SK-N-SH (cell line): Measurements from ENCODE around the gene UBTD1.

Source experiments
- EP300 ChIP-seq, 2 experiments: IDR thresholded peaks; 2 replicates each; pipeline versions ENCODE4 v1.4.0 to v1.6.1; 2012; ENCODE audit warnings: borderline replicate concordance in 1 of 2, low read depth in 1 of 2, low read length in 1 of 2
- EZH2phosphoT487 ChIP-seq: fragments of 200-600 bp; sonication (generic); IDR thresholded peaks from 2 replicates; pipeline ENCODE4 v1.6.1; 2017; ENCODE audit warnings: low read depth, mixed run types, mild to moderate bottlenecking, antibody characterized with exemption, moderate library complexity, borderline replicate concordance
- MXI1 ChIP-seq: IDR thresholded peaks from 2 replicates; pipeline ENCODE4 v1.6.1; 2012; ENCODE audit warnings: mild to moderate bottlenecking, low read depth, low read length, improper control_type of control experiment
- POLR2AphosphoS5 ChIP-seq: IDR thresholded peaks from 2 replicates; pipeline ENCODE4 v1.6.1; 2012; ENCODE audit warnings: low read depth, low read length
- RAD21 ChIP-seq: IDR thresholded peaks from 2 replicates; pipeline ENCODE4 v1.6.1; 2012; ENCODE audit warnings: mild to moderate bottlenecking, low read length
- RFX5 ChIP-seq: IDR thresholded peaks from 2 replicates; pipeline ENCODE4 v1.6.1; 2012; ENCODE audit warnings: mild to moderate bottlenecking, improper control_type of control experiment, low read length
- TCF12 ChIP-seq: IDR thresholded peaks from 2 replicates; pipeline ENCODE4 v1.4.0; 2012
- TF ChIP-seq, protein P1 (sequence below): IDR thresholded peaks from 2 replicates; pipeline ENCODE4 v1.4.0; 2012; ENCODE audit warnings: low read depth
- TF ChIP-seq, protein P2 (sequence below): fragments of 200-600 bp; sonication (generic); IDR thresholded peaks from 2 replicates; pipeline ENCODE4 v1.6.1; 2017; ENCODE audit warnings: antibody characterized with exemption, mild to moderate bottlenecking, moderate library complexity

- TF ChIP-seq RFX5 (no peak), POLR2AphosphoS5 (no peak), EP300 (IDR thresholded peaks at IDR 0.05; ENCODE audit: borderline replicate concordance in 1 of 2, low read depth in 1 of 2, low read length in 1 of 2) (no peak), RAD21 (no peak), TCF12 (no peak), EZH2phosphoT487 (no peak), MXI1 (no peak)
- TF ChIP-seq, protein P1, sequence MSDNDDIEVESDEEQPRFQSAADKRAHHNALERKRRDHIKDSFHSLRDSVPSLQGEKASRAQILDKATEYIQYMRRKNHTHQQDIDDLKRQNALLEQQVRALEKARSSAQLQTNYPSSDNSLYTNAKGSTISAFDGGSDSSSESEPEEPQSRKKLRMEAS: no peak
- TF ChIP-seq, protein P2, sequence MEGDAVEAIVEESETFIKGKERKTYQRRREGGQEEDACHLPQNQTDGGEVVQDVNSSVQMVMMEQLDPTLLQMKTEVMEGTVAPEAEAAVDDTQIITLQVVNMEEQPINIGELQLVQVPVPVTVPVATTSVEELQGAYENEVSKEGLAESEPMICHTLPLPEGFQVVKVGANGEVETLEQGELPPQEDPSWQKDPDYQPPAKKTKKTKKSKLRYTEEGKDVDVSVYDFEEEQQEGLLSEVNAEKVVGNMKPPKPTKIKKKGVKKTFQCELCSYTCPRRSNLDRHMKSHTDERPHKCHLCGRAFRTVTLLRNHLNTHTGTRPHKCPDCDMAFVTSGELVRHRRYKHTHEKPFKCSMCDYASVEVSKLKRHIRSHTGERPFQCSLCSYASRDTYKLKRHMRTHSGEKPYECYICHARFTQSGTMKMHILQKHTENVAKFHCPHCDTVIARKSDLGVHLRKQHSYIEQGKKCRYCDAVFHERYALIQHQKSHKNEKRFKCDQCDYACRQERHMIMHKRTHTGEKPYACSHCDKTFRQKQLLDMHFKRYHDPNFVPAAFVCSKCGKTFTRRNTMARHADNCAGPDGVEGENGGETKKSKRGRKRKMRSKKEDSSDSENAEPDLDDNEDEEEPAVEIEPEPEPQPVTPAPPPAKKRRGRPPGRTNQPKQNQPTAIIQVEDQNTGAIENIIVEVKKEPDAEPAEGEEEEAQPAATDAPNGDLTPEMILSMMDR: no peak
Observed at GRCh38 chr10:97547271-97547600, 48.5 kb downstream of the UBTD1 start.
